OCI-LY3 (cell line): Measurements from ENCODE around the gene AKAP17A.

Experiments used
- EZH2phosphoT487 ChIP-seq: fragments of 200-600 bp; shearing (Covaris generic); IDR thresholded peaks from 2 replicates; pipeline ENCODE4 v1.6.1; 2018; ENCODE audit warnings: antibody characterized with exemption, mixed run types, low read depth
- TF ChIP-seq, protein P1 (sequence below): fragments of 200-600, 300-600 bp; sonication (generic); IDR thresholded peaks from 2 replicates; pipeline ENCODE4 v1.5.1; 2014; ENCODE audit warnings: antibody characterized with exemption, low read length, low read depth

DNA sequence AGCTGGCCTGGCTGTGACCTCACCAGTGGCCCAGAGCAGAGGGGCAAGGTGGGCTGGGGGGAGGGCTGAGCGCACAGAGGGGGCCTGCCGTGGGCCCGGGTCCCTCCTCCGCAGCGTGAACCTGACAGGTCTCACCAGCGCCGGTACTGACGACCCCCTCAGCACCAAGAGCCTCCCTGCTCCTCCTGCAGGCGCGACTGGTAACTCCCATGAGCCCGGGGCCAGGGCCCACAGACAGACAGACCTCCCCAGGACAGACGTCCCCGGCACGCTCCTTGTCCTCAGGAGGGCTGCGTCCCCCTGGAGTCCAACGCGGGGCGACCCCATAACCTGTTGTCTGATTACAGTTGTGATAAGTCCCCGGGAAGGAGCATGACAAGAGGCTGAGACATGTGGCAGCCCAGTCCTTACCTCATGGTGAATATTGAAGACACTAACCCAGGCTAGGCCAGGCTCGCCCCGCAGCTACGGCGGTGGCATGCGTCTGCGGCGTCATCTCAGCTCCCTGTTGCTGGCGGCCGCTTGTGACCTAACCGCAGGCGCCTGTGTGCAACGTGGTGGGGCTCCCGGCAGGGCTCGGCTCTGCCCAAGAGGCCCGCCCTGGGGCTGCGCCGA lies 8.5 kb downstream of the AKAP17A start:
- TF ChIP-seq, protein P1, sequence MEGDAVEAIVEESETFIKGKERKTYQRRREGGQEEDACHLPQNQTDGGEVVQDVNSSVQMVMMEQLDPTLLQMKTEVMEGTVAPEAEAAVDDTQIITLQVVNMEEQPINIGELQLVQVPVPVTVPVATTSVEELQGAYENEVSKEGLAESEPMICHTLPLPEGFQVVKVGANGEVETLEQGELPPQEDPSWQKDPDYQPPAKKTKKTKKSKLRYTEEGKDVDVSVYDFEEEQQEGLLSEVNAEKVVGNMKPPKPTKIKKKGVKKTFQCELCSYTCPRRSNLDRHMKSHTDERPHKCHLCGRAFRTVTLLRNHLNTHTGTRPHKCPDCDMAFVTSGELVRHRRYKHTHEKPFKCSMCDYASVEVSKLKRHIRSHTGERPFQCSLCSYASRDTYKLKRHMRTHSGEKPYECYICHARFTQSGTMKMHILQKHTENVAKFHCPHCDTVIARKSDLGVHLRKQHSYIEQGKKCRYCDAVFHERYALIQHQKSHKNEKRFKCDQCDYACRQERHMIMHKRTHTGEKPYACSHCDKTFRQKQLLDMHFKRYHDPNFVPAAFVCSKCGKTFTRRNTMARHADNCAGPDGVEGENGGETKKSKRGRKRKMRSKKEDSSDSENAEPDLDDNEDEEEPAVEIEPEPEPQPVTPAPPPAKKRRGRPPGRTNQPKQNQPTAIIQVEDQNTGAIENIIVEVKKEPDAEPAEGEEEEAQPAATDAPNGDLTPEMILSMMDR: no peak
- TF ChIP-seq EZH2phosphoT487: no peak
